GM06990 (cell line): ENCODE data around the gene TCFL5.

Source experiments
- DNase-seq: peaks from one replicate; pipeline ENCODE4 v3.0.0-alpha.2; 2011; ENCODE audit not compliant: insufficient read length; ENCODE audit errors: extremely low read depth
- H3K27me3 ChIP-seq: replicated peaks from 2 replicates; pipeline ENCODE4 v1.6.0; 2011; ENCODE audit warnings: low read length; ENCODE audit not compliant: control insufficient read depth, insufficient read depth
- H3K36me3 ChIP-seq: 2 replicates; pipeline ENCODE4 v1.5.1; 2011; ENCODE audit warnings: low read length; ENCODE audit not compliant: control insufficient read depth, insufficient read depth
- H3K4me3 ChIP-seq: replicated peaks from 2 replicates; pipeline ENCODE4 v1.5.1; 2011; ENCODE audit warnings: low read depth, mild to moderate bottlenecking, control low read depth, low read length
- TF ChIP-seq, protein P1 (sequence below): IDR thresholded peaks from 2 replicates; pipeline ENCODE4 v1.5.1; 2011; ENCODE audit warnings: low read length, control low read depth, mild to moderate bottlenecking, inconsistent platforms; ENCODE audit not compliant: insufficient read depth, poor library complexity, severe bottlenecking

Gene TCFL5

DNA sequence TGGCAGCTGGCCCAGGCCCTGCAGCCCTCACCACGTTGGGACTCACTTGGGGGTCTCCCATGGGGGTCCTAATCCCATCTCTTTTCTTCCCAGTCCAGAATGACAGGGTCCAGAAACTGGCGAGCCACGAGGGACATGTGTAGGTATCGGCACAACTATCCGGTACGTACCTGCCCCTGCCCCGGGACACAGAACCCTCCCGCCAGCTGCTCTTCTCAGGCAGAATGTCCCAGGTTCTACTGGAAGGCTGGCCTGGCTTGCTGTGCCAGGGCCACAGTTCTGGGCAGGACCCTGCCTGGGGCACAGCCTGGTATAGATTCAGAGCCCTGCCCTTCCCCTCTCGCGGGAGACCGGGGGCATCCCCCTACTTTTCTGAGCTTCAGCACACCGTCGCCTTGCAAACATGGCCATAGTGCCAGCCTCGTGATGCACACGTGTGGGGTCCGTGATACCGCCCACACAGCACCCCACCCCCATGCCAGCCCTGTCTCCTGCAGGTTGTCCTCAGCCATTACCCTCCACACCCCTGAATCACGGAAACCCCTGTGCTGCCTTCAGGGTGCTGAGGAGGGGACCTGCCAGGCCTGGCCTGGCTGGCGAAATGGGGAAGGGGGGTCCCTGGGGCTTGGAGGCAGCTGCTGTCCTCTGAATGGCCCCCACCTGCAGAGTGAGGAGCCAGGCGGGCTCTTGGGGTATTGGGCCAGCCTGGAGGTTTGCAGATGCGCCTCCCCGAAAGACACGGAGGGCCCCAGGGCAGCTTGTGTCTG is 54.0 kb downstream of the TCFL5 start:
- Histone ChIP-seq H3K36me3 (peaks cover 27% of the 10 kb centered on the region), H3K27me3 (no peaks in the 10 kb centered on the region), H3K4me3 (no peak overlapping the region)
- TF ChIP-seq, protein P1, sequence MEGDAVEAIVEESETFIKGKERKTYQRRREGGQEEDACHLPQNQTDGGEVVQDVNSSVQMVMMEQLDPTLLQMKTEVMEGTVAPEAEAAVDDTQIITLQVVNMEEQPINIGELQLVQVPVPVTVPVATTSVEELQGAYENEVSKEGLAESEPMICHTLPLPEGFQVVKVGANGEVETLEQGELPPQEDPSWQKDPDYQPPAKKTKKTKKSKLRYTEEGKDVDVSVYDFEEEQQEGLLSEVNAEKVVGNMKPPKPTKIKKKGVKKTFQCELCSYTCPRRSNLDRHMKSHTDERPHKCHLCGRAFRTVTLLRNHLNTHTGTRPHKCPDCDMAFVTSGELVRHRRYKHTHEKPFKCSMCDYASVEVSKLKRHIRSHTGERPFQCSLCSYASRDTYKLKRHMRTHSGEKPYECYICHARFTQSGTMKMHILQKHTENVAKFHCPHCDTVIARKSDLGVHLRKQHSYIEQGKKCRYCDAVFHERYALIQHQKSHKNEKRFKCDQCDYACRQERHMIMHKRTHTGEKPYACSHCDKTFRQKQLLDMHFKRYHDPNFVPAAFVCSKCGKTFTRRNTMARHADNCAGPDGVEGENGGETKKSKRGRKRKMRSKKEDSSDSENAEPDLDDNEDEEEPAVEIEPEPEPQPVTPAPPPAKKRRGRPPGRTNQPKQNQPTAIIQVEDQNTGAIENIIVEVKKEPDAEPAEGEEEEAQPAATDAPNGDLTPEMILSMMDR: no peak
- DNase-seq: no peak

DNA sequence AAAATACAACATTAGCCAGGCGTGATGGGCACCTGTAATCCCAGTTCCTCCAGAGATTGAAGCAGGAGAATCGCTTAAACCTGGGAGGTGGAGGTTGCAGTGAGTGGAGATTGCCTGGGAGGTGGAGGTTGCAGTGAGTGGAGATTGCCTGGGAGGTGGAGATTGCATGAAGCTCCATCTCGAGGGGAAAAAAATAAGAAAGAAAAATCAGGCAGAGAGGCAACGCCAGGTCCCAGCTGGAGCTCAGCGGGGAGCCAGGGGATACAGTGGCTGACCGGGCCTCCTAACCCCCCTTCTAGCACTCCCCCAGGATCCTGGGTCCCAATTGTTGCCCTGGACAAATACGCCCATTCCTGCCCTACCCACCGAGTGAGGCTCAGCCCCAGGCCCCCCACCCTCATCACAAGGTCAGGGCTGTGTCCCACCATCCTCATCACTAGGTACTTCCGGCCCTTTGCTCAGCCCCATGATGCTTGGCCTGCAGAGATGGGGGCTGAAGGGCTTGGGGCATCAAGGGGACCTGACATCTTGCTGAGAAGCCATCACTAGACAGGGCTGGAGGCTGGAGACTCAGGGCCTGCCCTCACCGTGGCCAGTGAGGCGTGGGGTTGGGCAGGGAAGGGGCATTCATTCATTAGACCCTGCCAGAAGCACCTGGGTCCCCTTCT is 55.1 kb downstream of the TCFL5 start:
- DNase-seq: no peak
- TF ChIP-seq, protein P1: no peak
- Histone ChIP-seq H3K4me3 (peak overlapping the region; percentile 93; the same call in 1 of the 2 replicates), H3K36me3 (peaks cover 22% of the 10 kb centered on the region), H3K27me3 (no peaks in the 10 kb centered on the region)

DNA sequence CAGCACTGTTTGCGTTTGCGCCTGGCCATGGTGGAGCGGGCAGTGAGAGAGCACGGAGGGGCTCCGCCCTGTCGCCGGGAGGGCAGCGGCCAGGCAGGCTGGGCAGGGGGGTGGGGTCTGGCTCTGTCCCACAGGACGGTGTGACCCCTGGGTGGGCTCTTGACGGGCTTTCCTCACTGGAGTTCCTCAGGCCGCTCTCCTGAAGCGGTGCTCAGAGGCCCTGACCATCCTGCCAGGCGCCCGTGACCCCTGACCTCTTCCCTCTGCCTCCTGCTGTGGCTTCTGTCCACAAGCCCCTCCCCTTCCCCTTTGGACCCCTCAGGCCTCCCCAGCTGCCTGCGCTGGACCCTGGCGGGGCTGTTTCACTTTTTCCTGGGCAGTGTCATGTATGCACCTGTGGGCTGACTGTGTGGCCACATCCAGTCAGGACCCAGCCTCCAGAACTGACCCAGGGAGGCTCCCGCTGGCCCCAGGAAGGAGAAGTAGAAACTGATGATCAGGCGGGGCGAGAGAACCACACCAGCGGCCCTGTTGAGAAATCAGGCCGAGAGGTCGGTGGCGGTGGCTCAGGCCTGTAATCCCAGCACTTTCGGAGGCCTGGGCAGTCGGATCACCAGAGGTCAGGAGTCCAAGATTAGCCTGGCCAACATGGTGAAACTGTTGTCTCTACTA is 55.8 kb downstream of the TCFL5 start:
- no peak for DNase-seq
- H3K36me3 ChIP-seq: peaks cover 22% of the 10 kb centered on the region
- TF ChIP-seq, protein P1: no peak
- H3K27me3 ChIP-seq: no peaks in the 10 kb centered on the region
- peak overlapping the region; percentile 93 for H3K4me3 ChIP-seq

DNA sequence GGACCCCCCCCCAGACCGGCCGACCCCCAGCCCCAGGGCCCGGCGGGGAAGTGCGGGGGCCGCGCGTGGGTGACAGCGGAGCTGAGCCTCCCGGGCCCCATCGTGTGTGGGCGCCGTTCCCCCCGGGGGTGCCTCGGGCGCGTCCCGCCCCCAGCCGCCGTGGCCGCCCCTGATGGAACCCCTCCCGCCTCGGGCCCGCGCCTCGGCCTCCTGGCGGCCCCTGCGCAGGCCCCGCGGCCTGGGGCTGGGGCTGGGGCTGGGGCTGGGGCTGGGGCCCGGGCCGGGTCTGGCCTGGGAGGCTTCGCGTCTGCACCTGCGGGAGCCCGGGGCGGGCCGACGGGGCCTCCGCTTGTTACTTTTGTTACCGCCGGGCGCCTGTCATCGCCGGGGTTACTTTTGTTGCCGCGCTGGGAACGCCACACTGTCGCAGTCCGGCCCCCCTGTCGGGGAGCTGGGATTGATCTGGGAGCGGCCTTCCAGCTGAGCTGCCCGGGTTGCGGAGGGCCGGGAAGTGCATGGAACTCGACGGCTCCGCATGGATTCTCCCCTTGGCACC is 56.4 kb downstream of the TCFL5 start:
- H3K4me3 ChIP-seq: peak overlapping the region; percentile 93
- H3K36me3 ChIP-seq: peaks cover 21% of the 10 kb centered on the region
- TF ChIP-seq, protein P1: no peak
- no peak for DNase-seq
- no peaks in the 10 kb centered on the region for H3K27me3 ChIP-seq

DNA sequence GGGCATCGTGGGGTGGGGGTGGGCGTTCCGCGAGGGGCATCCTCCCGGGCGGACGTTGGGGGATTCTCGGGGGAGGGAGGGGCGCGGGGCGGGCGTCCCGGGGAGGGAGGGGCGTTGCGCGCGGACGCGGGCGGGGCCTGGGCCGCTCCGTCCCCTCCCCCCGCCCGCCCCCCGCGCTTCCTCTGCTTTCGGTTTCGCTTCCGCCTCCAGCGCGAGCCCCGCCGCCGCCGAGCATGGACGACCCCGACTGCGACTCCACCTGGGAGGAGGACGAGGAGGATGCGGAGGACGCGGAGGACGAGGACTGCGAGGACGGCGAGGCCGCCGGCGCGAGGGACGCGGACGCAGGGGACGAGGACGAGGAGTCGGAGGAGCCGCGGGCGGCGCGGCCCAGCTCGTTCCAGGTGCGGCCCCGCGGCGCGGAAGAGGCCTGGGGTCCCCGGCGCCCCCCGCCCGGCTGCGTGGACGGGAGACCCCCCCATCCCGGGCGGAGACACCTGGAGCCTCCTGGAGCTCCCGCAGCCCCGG is 56.9 kb downstream of the TCFL5 start, which contains the start of gene OGFR:
TSS of gene OGFR (plus strand) at position 209 of the 528 bp plus-strand sequence. CDS start at position 234, 25 bp downstream.
- TF ChIP-seq, protein P1: no peak
- peak; percentile 81 for DNase-seq
- Histone ChIP-seq H3K4me3 (peak within 1 kb of the TSS; percentile 93), H3K27me3 (no peaks in the 10 kb centered on the region), H3K36me3 (peaks cover 18% of the 10 kb centered on the region)
